ENCODE data around the gene CKM.
A peak's percentile ranks its signal among the peaks of the same experiment; 100 is the strongest.
"Not testable (repeated sequence)": the region's sequence is repeated elsewhere in the genome, so short reads cannot be mapped to it uniquely, and the experiment has no call there.

CKM gene

GRCh38 chr19:45315304-45315703 lies 7.4 kb downstream of the CKM start:
- DNase-seq: no peak

DNA sequence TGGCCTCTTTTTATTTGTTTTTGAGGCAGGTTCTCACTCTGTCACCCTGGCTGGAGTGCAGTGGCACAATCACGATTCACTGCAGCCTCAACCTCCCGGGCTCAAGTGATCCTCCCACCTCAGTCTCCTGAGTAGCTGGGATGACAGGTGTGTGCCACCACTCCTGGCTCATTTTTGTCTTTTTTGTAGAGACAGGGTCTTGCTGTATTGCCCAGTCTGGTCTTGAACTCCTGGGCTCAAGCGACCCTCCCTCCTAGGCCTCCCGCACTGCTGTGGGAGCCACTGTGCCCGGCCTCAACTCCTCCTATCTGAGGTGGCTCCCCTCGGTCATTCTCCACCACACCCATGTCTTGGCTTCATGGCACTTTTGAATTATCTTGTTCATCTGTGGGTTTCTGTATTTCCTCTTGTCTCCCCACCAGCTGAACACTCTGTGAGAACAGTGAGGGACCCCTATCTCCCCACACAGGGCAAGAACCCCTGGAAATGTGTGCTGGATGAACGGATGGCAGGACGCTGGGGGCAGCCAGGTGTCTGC lies 7.9 kb downstream of the CKM start:
- DNase-seq: no peak

DNA sequence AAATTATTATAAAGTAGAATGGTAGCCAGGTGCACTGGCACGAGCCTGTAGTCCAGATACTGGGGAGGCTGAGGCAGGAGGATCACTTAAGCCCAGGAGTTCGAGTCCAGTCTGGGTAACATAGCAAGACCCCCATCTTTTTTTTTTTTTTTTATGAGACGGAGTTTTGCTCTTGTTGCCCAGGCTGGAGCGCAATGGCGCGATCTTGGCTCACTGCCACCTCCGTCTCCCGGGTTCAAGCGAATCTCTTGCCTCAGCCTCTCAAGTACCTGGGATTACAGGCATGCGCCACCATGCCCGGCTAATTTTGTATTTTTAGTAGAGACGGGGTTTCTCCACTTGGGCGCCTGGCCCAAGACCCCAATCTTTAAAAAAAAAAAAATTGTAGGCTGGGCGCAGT lies 10.4 kb downstream of the CKM start:
- DNase-seq: not testable (repeated sequence)

GRCh38 chr19:45311621-45312020 lies 11.1 kb downstream of the CKM start:
- no peak for DNase-seq

DNA sequence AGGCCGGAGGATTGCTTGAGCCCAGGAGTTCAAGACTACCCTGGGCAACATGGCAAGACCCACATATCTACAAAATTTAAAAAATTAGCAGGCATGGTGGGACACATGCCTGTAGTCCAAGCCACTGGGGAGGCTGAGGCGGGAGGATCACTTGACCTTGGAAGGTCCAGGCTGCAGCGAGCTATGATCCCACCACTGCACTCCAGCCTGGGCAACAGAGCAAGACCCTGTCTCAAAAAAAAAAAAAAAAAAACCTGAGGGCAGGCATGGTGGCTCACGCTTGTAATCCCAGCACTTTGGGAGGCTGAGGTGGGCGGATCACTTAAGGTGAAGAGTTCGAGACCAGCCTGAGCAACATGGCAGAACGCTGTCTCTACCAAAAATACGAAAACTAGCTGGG lies 13.4 kb downstream of the CKM start:
- not testable (repeated sequence) for DNase-seq

- no peak for DNase-seq
Measured at GRCh38 chr19:45307361-45307760, 15.3 kb downstream of the CKM start.

- peak in 1 of 3 experiments; percentile 28 for DNase-seq
Measured at GRCh38 chr19:45306518-45307027, 16.1 kb downstream of the CKM start.

GRCh38 chr19:45306040-45306439 lies 16.6 kb downstream of the CKM start:
- no peak for DNase-seq

GRCh38 chr19:45305421-45305820 lies 17.3 kb downstream of the CKM start:
- DNase-seq: no peak

GRCh38 chr19:45305007-45305406 lies 17.7 kb downstream of the CKM start:
- DNase-seq: no peak

DNA sequence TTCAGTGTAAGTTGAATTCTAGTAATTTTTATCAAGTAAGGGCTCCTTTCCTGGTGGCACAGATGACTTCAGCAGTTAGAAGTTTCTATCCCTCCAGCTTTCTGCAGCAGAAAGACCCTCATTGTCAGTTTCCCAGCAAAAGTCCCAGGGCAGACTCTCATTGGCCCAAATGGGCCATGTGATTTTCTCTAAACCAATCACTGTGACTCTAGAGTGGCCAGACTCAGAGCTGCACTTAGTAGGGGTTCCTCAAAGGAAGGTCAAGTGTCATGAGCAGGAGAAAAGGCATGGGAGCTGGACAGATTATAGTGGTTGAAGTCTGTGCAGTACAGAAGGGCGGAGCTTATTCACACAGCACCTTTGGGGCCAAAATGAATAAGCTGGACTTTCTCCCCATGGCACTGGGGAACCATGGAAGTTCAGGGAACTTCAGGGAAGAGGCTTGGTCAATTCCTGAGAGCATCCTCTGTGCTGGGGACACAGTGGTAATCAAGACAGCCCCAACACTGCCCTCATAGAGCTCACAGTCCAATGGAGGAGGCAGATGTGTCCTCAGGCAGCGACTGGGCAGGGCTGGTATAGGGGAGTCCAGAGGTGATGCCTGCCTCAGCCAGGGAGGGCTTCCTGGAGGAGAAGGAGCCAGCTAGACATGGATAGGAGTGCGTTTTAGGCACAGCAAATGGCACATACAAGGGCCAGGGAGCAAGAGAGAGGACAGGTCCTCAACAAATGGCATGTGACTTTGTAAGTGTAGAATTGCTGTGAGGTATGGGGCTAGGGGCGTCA lies 18.3 kb downstream of the CKM start:
- DNase-seq: no peak

- DNase-seq: no peak
Measured at GRCh38 chr19:45303269-45304060, 19.2 kb downstream of the CKM start.

- no peak for DNase-seq
Measured at GRCh38 chr19:45302416-45302815, 20.3 kb downstream of the CKM start.

GRCh38 chr19:45299719-45300118 lies 23.0 kb downstream of the CKM start:
- DNase-seq: no peak

DNA sequence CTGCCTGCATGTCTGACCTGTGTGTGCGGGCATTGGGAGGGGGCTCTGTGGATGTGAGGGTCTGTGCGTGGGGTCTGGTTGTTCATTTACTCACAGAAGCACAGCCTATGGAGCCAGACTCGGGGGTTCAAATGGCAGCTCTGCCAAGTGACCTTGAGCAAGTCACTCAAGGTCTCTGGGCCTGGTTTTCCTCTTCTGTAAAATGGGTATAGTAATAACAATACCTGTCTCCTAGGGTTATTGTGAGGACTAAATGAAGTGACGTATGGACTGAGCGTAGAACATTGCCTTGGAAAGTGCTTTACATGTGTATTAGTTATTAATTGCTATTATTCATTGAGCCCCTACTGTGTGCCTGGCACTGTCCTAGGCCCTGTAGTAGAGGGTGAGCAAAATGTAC lies 24.4 kb downstream of the CKM start:
- DNase-seq: no peak

GRCh38 chr19:45297674-45298073 lies 25.0 kb downstream of the CKM start:
- DNase-seq: no peak

GRCh38 chr19:45296355-45296754 lies 26.3 kb downstream of the CKM start:
- no peak for DNase-seq

GRCh38 chr19:45295873-45296272 lies 26.8 kb downstream of the CKM start:
- no peak for DNase-seq

GRCh38 chr19:45294291-45295029 lies 28.2 kb downstream of the CKM start:
- no peak for DNase-seq

- DNase-seq: no peak
Measured at GRCh38 chr19:45293682-45294081, 29.0 kb downstream of the CKM start.

- no peak for DNase-seq
Measured at GRCh38 chr19:45291834-45292233, 30.8 kb downstream of the CKM start.

DNA sequence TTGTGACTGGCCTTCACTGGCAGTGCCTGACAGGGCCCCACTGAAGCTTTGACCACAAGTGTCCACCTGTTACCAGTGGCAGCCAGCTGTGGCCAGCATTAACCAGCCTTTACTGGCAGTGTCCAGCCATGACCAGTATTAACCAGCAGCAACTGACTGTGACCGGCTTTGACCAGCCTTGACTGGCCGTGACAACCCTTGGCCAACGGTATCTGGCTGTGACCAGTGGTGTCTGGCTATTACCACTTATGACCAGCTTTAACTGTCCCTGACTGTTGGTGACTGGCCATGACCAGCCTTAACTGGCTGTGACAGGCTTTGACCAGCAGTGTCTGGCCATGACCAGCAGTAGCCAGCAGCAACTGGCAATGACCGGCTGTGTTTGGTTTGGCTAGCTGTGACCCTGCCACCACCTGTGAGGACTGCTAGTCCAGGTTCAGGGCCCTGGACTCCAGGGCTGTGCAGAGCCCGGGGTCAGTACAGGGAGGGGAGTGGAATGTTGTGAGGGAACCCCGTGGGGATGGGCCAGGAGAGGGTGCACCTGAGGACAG lies 32.2 kb downstream of the CKM start:
- no peak for DNase-seq
